ENCODE measurements around the gene ZNF618.

The ZNF618 gene

DNA sequence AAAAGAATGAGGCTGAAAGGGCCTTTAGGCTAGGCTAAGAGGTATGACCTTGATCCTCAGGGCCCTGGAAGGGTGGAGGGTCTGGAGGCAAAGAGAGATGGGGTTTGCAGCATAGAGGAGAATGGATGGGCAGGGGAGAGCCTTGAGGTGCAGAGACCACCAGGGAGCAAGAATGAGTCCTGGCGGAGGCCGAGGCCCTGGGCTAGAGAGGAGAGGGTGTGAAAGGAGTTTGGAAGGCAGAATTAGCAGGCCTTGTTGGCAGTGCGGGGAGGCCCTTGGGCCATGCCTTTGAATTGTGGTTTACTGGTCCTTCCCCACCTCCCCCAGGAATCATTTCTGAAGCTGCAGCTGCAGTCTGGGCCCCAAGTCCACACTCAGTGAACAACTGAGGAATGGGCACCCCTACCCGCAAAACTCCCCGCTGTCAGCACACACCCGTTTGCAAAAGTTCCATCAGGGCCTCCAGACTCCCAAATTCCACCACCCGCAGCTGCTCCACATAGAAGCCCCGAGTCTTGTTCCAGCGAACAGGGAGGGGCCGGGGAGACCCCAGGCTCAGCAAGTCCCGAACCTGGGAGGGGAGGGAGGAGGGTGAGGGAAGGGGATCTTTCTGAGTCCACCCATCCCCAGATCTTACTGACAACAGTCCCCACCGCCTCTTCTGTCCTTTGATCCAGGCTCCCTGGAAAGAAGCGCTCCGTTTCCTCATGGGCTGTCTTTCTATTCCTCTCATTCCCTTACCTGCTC is 220.9 kb downstream of the ZNF618 start:
- no peak overlapping the region for H3K27ac ChIP-seq
- H3K4me3 ChIP-seq, result no peak overlapping the region
- TF ChIP-seq, protein P1, sequence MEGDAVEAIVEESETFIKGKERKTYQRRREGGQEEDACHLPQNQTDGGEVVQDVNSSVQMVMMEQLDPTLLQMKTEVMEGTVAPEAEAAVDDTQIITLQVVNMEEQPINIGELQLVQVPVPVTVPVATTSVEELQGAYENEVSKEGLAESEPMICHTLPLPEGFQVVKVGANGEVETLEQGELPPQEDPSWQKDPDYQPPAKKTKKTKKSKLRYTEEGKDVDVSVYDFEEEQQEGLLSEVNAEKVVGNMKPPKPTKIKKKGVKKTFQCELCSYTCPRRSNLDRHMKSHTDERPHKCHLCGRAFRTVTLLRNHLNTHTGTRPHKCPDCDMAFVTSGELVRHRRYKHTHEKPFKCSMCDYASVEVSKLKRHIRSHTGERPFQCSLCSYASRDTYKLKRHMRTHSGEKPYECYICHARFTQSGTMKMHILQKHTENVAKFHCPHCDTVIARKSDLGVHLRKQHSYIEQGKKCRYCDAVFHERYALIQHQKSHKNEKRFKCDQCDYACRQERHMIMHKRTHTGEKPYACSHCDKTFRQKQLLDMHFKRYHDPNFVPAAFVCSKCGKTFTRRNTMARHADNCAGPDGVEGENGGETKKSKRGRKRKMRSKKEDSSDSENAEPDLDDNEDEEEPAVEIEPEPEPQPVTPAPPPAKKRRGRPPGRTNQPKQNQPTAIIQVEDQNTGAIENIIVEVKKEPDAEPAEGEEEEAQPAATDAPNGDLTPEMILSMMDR (IDR thresholded peaks at IDR 0.05), result no peak
- peaks cover 0 to 38% of the 10 kb centered on the region in 2 donors for H3K27me3 ChIP-seq
- no peaks in the 10 kb centered on the region for H3K36me3 ChIP-seq
- intact Hi-C loops (cut with DNase I; ENCODE audit: low total_unique reads), result no loop called here
- H3K9me3 ChIP-seq, result peaks cover 0 to 2% (median 0%) of the 10 kb centered on the region in 3 donors
- peaks cover 0 to 20% (median 10%) of the 10 kb centered on the region in 4 donors for H3K4me1 ChIP-seq
- DNase-seq, result peak in 1 of 2 donors; percentile 41

DNA sequence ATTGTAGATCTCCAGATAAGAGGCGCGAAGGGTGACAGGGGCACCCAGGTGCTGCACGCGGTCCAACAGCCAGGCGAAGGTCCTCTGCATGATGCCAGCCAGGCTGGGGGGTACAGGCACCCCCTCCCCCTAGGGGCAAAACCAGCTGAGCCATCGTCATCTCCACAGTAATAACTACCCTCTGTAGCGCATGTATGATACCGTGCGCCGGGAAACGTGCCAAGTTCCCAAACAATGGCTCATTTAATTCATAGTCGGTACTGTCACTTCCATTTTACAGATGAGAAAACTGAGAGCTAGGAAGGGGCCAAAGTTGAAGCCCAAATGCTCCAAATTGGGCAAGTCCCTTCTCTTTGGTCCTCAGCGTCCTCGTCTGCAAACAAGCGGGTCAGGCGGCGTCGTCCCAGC is 221.5 kb downstream of the ZNF618 start:
- Histone ChIP-seq H3K36me3 (no peaks in the 10 kb centered on the region), H3K9me3 (peaks cover 0 to 3% (median 0%) of the 10 kb centered on the region in 3 donors), H3K27ac (no peak overlapping the region), H3K4me1 (peaks cover 0 to 20% (median 10%) of the 10 kb centered on the region in 4 donors), H3K4me3 (peak overlapping the region; percentile 35 to 54), H3K27me3 (peaks cover 0 to 38% of the 10 kb centered on the region in 2 donors)
- TF ChIP-seq, protein P1 (IDR thresholded peaks at IDR 0.05), result no peak
- intact Hi-C loops (cut with DNase I; ENCODE audit: low total_unique reads), result no loop called here
- DNase-seq, result peak in 1 of 2 donors; percentile 45

DNA sequence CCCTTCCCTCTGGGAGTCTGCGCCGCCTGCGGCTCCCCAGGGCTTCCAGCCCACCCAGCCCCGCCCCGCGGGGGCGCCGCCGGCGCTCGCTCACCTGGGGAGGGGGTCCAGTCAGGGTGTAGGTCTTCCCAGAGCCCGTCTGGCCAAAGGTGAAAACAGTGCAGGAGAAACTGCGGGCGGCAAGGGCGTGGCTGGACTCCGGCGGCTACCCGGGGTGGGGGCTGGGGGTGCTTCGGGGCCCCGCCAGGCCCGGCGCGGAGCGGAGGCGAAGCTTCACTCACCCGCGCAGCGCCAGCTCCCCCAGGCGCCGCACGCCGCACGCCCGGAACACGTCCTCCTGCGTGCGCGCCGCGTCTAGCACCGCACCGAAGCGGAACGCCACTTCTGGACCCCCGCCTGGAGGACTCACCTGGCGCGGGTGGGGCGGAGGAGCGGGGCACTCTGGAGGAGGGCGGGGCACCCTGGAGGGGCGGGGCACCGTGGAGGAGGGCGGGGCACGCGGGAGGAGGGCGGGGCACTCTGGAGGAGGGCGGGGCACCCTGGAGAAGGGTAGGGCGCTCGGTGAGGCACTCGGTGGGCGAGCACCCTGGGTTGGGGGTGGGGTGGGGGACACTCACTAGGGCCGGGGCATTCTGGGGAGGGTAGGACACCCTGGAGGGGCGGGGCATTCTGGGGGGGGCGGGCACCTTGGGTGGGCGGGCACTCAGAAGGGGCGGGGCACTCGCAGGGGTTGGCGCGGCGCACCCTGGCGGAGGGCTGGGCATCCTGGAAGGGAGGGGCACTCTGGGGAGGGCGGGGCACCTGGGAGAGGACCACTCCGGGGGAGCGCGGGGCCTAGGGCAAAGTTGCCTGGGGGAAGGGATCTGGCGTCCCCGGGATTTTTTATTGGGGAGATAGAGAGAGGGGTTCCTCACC is 222.2 kb downstream of the ZNF618 start:
- Histone ChIP-seq H3K4me1 (peaks cover 0 to 20% (median 10%) of the 10 kb centered on the region in 4 donors), H3K27ac (no peak overlapping the region), H3K9me3 (peaks cover 0 to 3% (median 0%) of the 10 kb centered on the region in 3 donors), H3K36me3 (no peaks in the 10 kb centered on the region), H3K4me3 (peak overlapping the region; percentile 35 to 54), H3K27me3 (peaks cover 0 to 36% of the 10 kb centered on the region in 2 donors)
- intact Hi-C loops (cut with DNase I; ENCODE audit: low total_unique reads), result no loop called here
- peak in 1 of 2 donors; percentile 62 for DNase-seq
- TF ChIP-seq, protein P1 (IDR thresholded peaks at IDR 0.05), result no peak

DNA sequence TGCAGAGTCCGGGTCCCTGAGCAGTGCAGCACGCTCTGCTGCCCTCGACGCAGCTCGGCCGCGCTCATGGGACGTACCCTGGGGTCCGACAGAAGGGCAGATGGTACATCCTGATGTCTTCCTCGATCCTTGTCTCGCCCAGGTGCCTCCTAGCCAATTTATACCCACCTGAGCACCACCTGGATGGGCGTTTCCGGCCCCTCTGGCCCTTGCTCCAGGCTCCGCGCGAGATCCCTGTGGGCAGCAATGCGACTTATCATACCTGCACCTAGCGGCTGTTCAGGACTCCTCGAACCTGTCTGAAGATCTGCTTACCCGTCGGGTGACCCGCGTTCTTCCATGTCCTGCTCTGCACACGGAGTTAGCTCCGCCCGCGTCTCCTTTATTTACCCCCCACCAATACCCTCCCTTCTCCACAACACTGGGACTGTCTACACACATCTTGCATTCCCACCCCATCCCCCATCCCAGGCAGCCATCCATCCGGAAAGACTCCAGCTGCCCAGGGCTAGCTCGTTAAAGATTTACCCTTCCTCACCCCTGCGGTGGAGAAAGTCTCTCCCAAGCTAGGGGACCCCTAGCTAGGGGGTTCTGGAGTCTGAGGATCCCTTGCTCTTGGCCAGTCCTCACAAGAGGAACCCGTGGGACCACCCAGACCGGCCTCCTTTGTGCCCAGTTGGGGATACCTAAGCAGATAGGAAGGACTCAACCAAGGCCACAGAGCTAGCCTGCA is 223.0 kb downstream of the ZNF618 start, which contains the start of gene KIF12:
Gene KIF12, minus strand, starts transcription at position 357 of the 733 bp plus-strand sequence. Its CDS starts 16 bp downstream, at position 341.
- intact Hi-C loops (cut with DNase I; ENCODE audit: low total_unique reads), result no loop called here
- peak in 1 of 2 donors; percentile 48 for DNase-seq
- Histone ChIP-seq H3K4me1 (peaks cover 0 to 20% (median 10%) of the 10 kb centered on the region in 4 donors), H3K27me3 (peaks cover 0 to 36% of the 10 kb centered on the region in 2 donors), H3K9me3 (peaks cover 0 to 3% (median 0%) of the 10 kb centered on the region in 3 donors), H3K36me3 (no peaks in the 10 kb centered on the region), H3K27ac (no peak within 1 kb of the TSS), H3K4me3 (peak within 1 kb of the TSS; percentile 35 to 54)
- TF ChIP-seq, protein P1 (IDR thresholded peaks at IDR 0.05), result no peak

Data from tibial artery (tissue), 4 donors.